Skeletal muscle satellite cell (primary cell): ENCODE data around the gene CCDC112.
"Not testable (repeated sequence)": the region's sequence is repeated elsewhere in the genome, so short reads cannot be mapped to it uniquely, and the experiment has no call there.

Experiments
- H3K27me3 ChIP-seq: 2 replicates; pipeline ENCODE4 v1.7.0; 2013; ENCODE audit warnings: low read length; ENCODE audit not compliant: control insufficient read depth, insufficient read depth
- H3K36me3 ChIP-seq: 2 replicates; pipeline ENCODE4 v1.7.0; 2013; ENCODE audit warnings: mild to moderate bottlenecking, control low read depth, low read length; ENCODE audit not compliant: insufficient read depth
- H3K4me1 ChIP-seq: 2 replicates; pipeline ENCODE4 v1.7.0; 2013; ENCODE audit warnings: low read length; ENCODE audit not compliant: control insufficient read depth, insufficient read depth
- H3K4me2 ChIP-seq: 2 replicates; pipeline ENCODE4 v1.7.0; 2013; ENCODE audit warnings: mild to moderate bottlenecking, low read length
- H3K4me3 ChIP-seq: 2 replicates; pipeline ENCODE4 v1.7.0; 2013; ENCODE audit warnings: low read length
- H3K9ac ChIP-seq: 2 replicates; pipeline ENCODE4 v1.7.0; 2013; ENCODE audit warnings: mild to moderate bottlenecking, low read depth, low read length, moderate library complexity
- H3K9me3 ChIP-seq: replicated peaks from 2 replicates; pipeline ENCODE4 v1.7.0; 2013; ENCODE audit warnings: mild to moderate bottlenecking, control low read depth, low read length

CCDC112 gene

GRCh38 chr5:115257981-115258380 is 38.5 kb downstream of the CCDC112 start:
- no peaks in the 10 kb centered on the region for H3K9me3 ChIP-seq
- peaks cover 31% of the 10 kb centered on the region for H3K4me1 ChIP-seq
- H3K36me3 ChIP-seq, result no peaks in the 10 kb centered on the region
- H3K4me2 ChIP-seq, result peak overlapping the region; percentile 17
- H3K9ac ChIP-seq, result no peak overlapping the region
- no peaks in the 10 kb centered on the region for H3K27me3 ChIP-seq
- H3K4me3 ChIP-seq, result no peak overlapping the region

DNA sequence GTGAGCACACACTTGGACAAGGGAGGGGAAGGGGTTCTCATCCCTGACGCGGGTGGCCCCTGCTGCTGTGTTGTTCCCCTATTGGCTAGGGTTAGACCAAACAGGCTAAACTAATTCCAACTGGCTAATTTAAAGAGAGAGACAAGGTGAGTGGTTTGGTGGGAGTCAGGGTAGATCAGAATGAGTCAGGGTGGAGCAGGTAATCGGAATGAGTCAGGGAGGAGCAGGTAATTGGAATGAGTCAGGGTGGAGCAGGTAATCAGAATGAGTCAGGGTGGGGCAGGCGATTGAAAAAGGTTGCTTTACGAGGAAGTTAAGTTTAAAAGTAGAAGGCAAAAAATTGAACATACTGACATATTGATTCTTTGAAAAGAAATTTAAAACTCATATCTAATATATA is 47.1 kb downstream of the CCDC112 start:
- H3K4me3 ChIP-seq, H3K27me3 ChIP-seq, H3K36me3 ChIP-seq, H3K9ac ChIP-seq, H3K9me3 ChIP-seq, H3K4me2 ChIP-seq, H3K4me1 ChIP-seq: not testable (repeated sequence)

GRCh38 chr5:115246361-115246991 is 50.0 kb downstream of the CCDC112 start:
- H3K27me3 ChIP-seq, result no peaks in the 10 kb centered on the region
- H3K4me2 ChIP-seq, result no peak overlapping the region
- no peak overlapping the region for H3K4me3 ChIP-seq

GRCh38 chr5:115243412-115243811 is 53.0 kb downstream of the CCDC112 start:
- peaks cover 24% of the 10 kb centered on the region for H3K36me3 ChIP-seq

More at GRCh38 chr5:115246361-115246991, 50.0 kb downstream of the CCDC112 start:
- H3K4me1 ChIP-seq, result peaks cover 15% of the 10 kb centered on the region
- H3K9me3 ChIP-seq, result no peaks in the 10 kb centered on the region
- no peak overlapping the region for H3K9ac ChIP-seq
- H3K36me3 ChIP-seq, result peaks cover 9% of the 10 kb centered on the region

DNA sequence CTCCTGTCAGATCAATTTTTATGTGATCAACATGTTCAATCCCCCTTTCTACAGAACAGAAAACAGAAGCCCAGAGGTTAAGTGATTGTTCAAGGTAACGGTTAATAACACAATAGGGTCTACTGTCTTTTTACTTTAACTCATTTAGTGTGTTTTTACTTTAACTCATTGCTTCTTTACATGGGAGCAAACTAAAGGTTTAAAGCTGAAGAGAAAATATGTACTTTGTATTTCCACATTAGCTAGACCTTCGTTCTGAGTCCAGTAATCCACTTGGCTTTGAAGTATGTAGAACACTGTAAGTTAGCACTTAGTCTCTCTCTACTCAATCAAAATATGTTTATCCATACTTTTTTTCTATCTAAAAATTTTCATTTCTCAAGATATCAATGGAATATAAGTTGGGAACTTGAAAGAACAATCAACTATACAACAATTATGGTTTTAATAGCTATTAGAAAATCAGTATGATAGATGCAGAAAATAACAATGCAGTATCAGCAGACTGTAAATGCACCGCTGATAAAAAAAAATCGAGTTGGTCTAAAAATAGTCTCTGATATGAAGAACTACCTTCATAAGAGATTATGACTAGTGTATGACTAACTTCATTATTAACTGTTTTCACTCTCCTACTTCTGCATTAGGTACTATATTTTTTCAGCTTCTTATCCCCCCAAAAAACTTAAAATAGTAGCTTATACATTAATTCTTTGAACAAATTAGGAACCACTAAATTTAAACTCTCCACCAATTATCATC is 54.4 kb downstream of the CCDC112 start:
- H3K4me3 ChIP-seq, result no peak overlapping the region
- H3K4me2 ChIP-seq, result no peak overlapping the region
- peaks cover 23% of the 10 kb centered on the region for H3K36me3 ChIP-seq
- H3K9ac ChIP-seq, result no peak overlapping the region
- H3K4me1 ChIP-seq, result peaks cover 15% of the 10 kb centered on the region
- H3K27me3 ChIP-seq, result no peaks in the 10 kb centered on the region
- H3K9me3 ChIP-seq, result no peaks in the 10 kb centered on the region

More at GRCh38 chr5:115243412-115243811, 53.0 kb downstream of the CCDC112 start:
- Histone ChIP-seq H3K4me3 (no peak overlapping the region), H3K9ac (no peak overlapping the region), H3K4me2 (no peak overlapping the region), H3K9me3 (no peaks in the 10 kb centered on the region), H3K4me1 (peaks cover 15% of the 10 kb centered on the region), H3K27me3 (no peaks in the 10 kb centered on the region)

DNA sequence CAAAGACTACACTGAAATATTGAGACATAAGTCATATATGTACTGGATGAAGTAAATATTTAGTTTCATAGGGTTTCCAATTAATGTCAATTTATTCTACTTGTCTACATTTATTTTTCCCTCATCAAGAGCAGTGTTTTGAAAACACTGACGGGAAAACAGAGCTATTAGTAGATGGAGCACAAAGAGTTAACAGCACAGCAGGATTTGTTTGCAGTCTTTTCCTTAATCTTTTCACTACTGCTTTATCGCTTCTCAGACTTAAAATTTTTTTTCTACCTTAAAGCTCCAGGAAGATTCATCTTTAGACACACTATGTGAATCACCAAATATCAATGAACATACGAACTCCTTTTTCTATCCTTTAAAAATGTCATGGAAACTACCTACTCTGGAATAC is 59.4 kb downstream of the CCDC112 start:
- Histone ChIP-seq H3K9me3 (no peaks in the 10 kb centered on the region), H3K4me1 (no peaks in the 10 kb centered on the region), H3K4me2 (no peak overlapping the region), H3K4me3 (no peak overlapping the region), H3K9ac (no peak overlapping the region), H3K36me3 (peaks cover 29% of the 10 kb centered on the region), H3K27me3 (no peaks in the 10 kb centered on the region)

- Histone ChIP-seq H3K9me3 (no peaks in the 10 kb centered on the region), H3K4me3 (no peak overlapping the region), H3K27me3 (no peaks in the 10 kb centered on the region), H3K4me2 (no peak overlapping the region), H3K36me3 (peaks cover 29% of the 10 kb centered on the region), H3K4me1 (no peaks in the 10 kb centered on the region), H3K9ac (no peak overlapping the region)
Observed at GRCh38 chr5:115236599-115236998, 59.9 kb downstream of the CCDC112 start.

- no peaks in the 10 kb centered on the region for H3K27me3 ChIP-seq
- peaks cover 13% of the 10 kb centered on the region for H3K36me3 ChIP-seq
- no peaks in the 10 kb centered on the region for H3K9me3 ChIP-seq
- no peak overlapping the region for H3K4me3 ChIP-seq
- no peaks in the 10 kb centered on the region for H3K4me1 ChIP-seq
- no peak overlapping the region for H3K9ac ChIP-seq
- no peak overlapping the region for H3K4me2 ChIP-seq
Observed at GRCh38 chr5:115231598-115231997, 64.9 kb downstream of the CCDC112 start.

DNA sequence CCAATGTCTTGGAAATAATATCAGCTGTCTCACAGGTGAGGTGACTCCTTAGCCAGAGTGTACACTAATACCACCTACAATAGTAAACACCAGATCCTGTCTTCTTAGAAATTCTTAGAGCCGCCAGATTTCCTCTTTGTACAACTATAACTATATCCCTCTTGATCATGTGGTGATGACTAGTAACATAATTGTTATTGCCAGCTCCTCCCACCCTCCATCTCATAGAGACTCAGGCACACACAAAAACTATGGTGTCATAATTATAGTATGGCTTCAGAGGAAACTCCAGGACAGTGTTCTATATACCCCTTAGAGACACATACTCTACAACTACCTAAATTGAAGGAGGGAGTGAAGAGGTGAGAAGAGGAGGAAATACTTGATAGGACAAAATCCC is 66.8 kb downstream of the CCDC112 start:
- Histone ChIP-seq H3K4me3 (no peak overlapping the region), H3K4me2 (no peak overlapping the region), H3K9me3 (no peaks in the 10 kb centered on the region), H3K27me3 (no peaks in the 10 kb centered on the region), H3K9ac (no peak overlapping the region), H3K36me3 (peaks cover 9% of the 10 kb centered on the region), H3K4me1 (no peaks in the 10 kb centered on the region)

DNA sequence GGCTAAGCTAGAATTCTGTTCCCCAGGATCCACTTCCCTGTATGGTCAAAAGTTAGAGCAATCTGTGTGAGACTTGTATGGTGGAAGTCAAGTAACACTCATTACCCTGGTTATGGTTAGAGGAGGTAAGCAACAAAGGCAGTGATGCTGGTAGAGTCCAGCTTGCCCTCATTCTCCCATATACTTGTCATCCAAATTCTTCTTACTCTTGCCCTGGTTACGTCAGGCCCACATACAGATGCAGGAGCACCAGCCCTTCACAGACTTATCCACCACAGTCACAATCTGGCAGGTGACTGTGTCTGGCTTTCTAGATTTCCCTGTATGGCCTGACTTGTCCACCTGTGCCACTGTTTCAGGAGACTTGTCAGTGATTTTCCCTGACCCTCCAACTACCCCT is 69.2 kb downstream of the CCDC112 start:
- Histone ChIP-seq H3K9me3 (no peaks in the 10 kb centered on the region), H3K27me3 (no peaks in the 10 kb centered on the region), H3K4me1 (no peaks in the 10 kb centered on the region), H3K36me3 (peaks cover 18% of the 10 kb centered on the region), H3K9ac (no peak overlapping the region), H3K4me3 (no peak overlapping the region), H3K4me2 (no peak overlapping the region)
